Measurements from ENCODE around the gene SLC25A53.
"Not testable (repeated sequence)": the region's sequence is repeated elsewhere in the genome, so short reads cannot be mapped to it uniquely, and the experiment has no call there.

SLC25A53 gene

GRCh38 chrX:104126856-104127255, 30.0 kb downstream of the SLC25A53 start:
- TF ChIP-seq CTCF (conservative IDR thresholded peaks at IDR 0.05), result no peak
- H3K27ac ChIP-seq, result no peak overlapping the region

- TF ChIP-seq CTCF (conservative IDR thresholded peaks at IDR 0.05), result no peak
- no peak overlapping the region for H3K27ac ChIP-seq
Measured at GRCh38 chrX:104122829-104123228, 34.0 kb downstream of the SLC25A53 start.

- no peak for TF ChIP-seq CTCF (conservative IDR thresholded peaks at IDR 0.05)
- H3K27ac ChIP-seq, result no peak overlapping the region
Measured at GRCh38 chrX:104118765-104119164, 38.0 kb downstream of the SLC25A53 start.

GRCh38 chrX:104117759-104118158, 39.0 kb downstream of the SLC25A53 start:
- H3K27ac ChIP-seq, result no peak overlapping the region
- TF ChIP-seq CTCF (conservative IDR thresholded peaks at IDR 0.05), result no peak

GRCh38 chrX:104113222-104113965, 43.4 kb downstream of the SLC25A53 start:
- peak; percentile 61 for TF ChIP-seq CTCF (conservative IDR thresholded peaks at IDR 0.05)
- H3K27ac ChIP-seq, result no peak overlapping the region

GRCh38 chrX:104112326-104112951, 44.4 kb downstream of the SLC25A53 start, which contains the start of gene ZCCHC18:
TSS of gene ZCCHC18 (plus strand) at chrX:104112523. CDS start at chrX:104114112, 1,589 bp downstream.
- H3K27ac ChIP-seq, result no peak within 1 kb of the TSS
- no peak for TF ChIP-seq CTCF (conservative IDR thresholded peaks at IDR 0.05)

- H3K27ac ChIP-seq, result not testable (repeated sequence)
Measured at GRCh38 chrX:104110491-104111240, 46.1 kb downstream of the SLC25A53 start.

All from VCaP (cell line).